GM12865 (cell line): ENCODE results near the gene FXYD7.
A peak's percentile ranks its signal among the peaks of the same experiment; 100 is the strongest.
"Not testable (repeated sequence)": the region's sequence is repeated elsewhere in the genome, so short reads cannot be mapped to it uniquely, and the experiment has no call there.

ENCODE experiments used
- DNase-seq: peaks from one replicate; pipeline ENCODE4 v3.0.0; 2010; ENCODE audit warnings: low read depth
- H3K4me3 ChIP-seq: 2 replicates; pipeline ENCODE4 v1.5.1; 2011; ENCODE audit warnings: mild to moderate bottlenecking, low read depth, low read length, control low read depth
- CTCF ChIP-seq: IDR thresholded peaks from 2 replicates; pipeline ENCODE4 v1.5.1; 2011; ENCODE audit warnings: low read length, control low read depth, low read depth, inconsistent platforms; ENCODE audit not compliant: insufficient read depth; ENCODE audit errors: missing control alignments

FXYD7 gene

DNA sequence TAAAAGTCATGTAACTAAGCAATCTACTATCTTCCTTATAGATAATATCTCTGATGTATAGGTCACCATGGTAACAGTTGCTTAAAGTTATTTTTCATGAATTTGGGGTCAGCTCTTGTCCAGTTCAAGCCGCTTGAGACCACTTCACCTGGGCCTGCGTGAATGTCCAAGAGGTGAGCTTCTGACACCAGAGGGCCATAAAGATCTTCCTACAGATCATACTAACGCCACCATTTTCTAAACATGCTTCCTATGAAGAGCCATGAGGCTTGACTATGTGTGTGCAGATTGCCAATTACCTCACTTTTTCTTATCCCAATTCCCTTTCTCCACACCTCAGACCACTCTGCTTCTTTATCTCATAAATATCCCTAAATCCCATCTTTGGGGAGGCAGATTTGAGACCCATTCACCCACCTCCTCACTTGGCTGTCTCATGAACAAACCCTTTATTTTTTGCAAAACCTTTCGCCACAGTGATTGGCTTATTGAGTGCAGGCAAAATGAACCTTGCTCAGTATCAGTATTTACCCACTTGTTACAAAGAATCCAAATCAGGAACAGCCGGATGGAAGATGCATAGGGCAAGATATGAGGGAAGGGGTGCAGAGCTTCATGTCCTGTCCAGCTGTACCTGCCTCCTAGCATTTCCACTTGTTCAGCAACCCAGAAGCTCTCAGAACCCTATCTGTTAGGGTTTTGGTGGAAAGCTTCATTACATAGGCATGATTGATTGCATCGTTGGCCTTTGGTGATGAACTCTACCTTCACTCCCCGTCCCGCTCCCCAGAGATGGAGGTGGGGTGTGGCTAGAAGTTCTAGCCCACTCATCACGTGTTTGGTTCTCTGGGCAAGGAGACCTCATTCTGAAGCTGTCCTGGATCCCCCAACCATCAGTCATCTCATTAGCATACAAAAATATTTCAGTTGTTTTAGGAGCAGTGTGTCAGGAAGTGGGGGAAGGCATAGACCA is 51.2 kb downstream of the FXYD7 start:
- DNase-seq = no peak
- no peak overlapping the region for H3K4me3 ChIP-seq
- TF ChIP-seq CTCF = peak; percentile 12

- no peak for DNase-seq
- no peak for TF ChIP-seq CTCF
- H3K4me3 ChIP-seq = no peak overlapping the region
These were observed 52.8 kb downstream of the FXYD7 start for GRCh38 chr19:35195830-35196229.

- H3K4me3 ChIP-seq, DNase-seq: not testable (repeated sequence)
These were observed 53.8 kb downstream of the FXYD7 start for GRCh38 chr19:35196861-35197260.

- H3K4me3 ChIP-seq = no peak overlapping the region
- no peak for DNase-seq
- TF ChIP-seq CTCF = no peak
These were observed 56.4 kb downstream of the FXYD7 start for GRCh38 chr19:35199481-35199880.

DNA sequence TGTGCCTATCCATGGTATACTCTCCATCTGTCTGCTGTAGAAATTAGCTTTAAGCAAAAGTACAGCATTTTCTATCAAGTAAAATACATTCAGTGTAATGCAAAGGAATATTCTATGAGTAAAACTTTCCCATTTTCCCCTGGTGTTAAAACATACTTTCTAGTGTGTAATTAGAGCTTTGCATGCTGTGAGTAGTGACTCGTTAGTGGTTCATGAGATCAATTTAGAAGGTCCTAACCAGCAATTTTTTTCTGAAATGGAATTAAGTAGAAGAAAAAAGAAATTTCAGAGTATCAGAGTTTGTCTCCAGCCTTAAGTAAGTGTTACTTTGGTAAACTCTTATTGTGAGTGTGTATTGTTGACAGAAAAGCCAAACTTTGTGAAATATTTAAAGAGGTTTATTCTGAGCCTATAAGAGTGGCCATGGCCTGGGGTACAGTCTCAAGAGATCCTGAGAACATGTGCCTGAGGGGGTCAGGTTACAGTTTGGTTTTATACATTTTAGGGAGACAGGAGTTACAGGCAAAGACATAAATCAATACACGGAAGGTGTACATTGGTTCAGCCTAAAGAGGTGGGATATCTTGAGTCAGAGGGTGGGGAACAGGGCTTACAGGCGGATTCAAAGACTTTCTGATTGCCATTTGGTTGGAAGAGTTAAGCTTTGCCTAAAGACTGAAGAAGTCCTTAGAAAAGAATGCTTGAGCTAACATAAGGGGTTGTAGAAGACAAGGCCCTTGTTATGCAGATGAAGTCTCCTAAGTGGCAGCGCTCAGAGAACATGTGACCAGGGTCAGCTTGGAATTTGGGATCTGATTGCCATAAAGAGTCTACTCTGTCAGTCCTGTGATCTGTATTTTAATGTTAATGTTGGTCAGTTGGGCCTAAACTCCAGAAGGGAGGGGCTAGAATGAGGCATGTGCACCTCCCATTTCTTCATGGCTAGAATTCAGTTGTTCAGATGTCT is 60.0 kb downstream of the FXYD7 start:
- no peak for DNase-seq
- H3K4me3 ChIP-seq = no peak overlapping the region
- TF ChIP-seq CTCF = no peak
